ENCODE results near the gene WDR31.
"Not testable (repeated sequence)": the region's sequence is repeated elsewhere in the genome, so short reads cannot be mapped to it uniquely, and the experiment has no call there.

Gene WDR31

DNA sequence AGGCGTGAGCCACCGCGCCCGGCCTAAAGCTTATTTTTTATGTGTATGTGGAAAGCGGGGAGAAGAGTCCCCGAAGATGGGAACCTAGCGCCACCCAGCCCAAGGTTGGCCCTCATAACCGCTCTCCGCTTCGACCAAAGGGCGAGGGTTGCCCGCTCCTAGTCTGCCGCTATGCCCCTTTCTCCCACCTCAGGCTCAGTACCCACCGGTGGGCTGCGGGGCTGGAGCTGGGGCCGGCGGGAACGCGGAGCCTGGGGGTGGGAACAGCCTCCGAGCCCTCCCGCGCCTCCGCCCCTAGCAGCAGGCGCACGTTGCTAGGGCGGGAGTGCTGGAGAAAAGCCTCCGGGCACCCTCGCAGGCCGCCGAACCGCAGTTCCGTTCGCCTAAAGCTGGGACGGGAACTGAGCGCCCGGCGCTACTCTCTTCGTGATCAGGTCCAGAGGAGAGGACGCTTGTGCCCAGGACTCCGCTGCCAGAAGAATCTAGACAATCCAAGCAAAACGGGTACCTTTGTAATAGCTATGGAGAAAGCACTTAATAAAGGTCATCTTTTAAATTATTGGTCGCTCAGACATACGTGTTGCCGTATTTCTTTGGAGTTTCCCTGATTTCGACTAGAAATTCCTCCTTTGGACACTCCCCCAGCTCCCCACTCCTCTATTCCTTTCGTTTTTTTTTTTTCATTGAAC, at the start of gene WDR31:
Gene WDR31 (minus strand): TSS at position 265 of the 689 bp plus-strand sequence. CDS start 8,253 bp downstream, outside the sequence.
- DNase-seq (ENCODE audit: low spot score) = peak; percentile 94

DNA sequence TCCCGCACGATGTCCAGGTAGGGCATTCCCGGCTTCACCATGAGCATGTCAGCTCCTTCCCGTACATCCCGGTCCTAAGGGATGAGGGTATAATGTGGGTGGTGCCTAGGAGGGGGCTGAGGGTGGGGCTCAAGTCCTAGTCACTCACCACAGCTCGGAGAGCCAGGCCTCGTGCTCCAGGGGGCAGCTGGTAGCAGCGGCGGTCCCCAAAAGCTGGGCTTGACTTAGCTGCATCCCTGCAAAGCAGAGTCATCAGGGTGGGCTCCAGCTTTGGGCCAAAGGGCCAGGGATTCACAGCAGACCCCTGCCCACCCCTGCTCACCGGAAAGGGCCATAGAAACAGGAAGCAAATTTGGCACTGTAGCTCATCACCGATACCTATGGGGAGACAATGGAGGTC, 49.4 kb upstream of the WDR31 start:
- DNase-seq (ENCODE audit: low spot score) = no peak

DNA sequence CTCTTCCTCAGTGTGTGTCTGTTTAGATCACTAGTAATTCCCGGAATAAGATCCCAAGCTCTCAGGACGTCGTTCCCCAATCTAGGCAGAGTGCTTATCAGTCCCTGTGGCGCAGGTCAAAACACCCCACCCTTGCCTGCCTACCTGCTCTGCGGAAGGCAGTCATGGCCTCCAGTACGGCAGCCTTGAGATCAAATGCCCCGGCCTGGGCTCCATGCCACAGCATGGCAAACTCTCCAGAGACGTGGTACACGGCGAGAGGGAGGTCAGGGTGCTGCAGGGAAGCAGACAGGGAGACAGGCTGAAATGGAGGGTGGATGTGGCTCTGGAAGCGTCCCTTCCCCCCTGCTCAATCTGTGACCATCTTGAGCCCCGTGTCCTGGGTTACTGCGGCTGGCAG, 48.8 kb upstream of the WDR31 start:
- no peak for DNase-seq (ENCODE audit: low spot score)

DNA sequence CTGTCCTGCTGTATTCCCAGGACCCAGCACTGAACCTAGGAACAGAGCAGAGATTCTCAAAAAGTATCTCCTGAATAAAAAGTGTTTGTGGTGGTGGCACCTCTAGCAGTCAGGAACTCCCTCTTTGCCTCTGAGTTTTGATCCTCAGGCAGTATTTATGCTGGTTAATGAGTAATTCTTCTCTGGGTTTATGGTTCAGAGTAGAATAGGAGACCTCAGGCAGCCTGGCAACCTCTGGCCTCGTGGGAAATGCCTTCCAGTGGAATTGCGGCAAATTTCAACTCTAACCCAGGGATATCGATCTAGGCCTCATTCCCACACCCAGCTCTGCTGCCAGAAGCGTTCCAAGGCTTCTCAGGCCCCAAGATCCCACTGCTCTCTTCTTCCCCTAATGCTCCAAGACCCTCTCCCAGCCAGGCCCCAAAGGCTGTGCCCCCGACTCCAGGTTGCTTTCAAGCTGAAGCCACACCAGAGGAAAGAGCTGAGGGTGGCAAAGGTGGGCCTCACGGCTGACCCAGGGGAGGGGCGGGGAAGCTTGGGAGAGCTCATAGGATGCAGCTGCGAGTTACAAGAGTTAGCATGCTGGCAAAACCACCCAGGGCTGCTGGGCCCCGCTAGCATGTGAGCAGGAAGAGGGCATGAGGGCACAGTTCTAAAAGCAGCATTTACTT, 47.6 kb upstream of the WDR31 start:
- no peak for DNase-seq (ENCODE audit: low spot score)

DNA sequence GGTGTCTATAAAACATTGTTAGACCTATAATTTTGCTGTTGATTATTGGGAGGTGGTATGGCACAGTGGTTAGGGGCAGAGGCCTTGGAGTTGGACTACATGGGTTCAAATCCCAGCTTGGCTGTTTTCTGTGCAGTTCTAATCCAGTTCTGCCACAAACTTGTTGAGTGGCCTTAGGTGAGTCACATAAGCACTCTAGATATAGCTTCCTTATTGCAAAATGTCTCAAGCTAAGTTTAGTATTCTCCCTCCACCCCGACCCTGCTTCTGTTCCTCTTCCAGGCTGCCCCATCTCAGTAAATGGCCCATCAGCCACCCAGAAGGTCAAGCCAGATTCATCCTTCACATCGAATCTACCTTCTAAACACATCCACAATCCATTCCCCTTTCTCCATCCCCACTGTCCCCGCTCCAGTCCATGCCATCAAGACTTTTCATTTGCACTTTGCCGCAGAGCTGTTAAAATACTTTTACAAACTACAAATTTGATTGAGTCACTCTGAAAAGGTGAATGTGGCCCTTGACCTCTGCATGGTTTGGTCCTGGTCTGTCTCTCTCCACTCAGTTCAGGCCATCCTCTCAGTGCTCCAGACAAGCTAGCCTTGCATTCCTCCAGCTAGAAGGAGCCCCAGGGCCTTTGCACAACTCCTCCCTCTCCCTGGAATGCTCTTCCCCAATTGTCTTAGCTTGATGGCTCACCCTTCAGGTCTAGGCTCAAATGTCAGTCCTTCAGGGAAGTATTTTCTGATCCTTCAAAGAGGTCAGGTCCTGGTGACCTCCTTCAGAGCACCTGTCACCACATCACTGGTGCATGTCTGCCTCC, 46.7 kb upstream of the WDR31 start:
- DNase-seq (ENCODE audit: low spot score) = no peak

DNA sequence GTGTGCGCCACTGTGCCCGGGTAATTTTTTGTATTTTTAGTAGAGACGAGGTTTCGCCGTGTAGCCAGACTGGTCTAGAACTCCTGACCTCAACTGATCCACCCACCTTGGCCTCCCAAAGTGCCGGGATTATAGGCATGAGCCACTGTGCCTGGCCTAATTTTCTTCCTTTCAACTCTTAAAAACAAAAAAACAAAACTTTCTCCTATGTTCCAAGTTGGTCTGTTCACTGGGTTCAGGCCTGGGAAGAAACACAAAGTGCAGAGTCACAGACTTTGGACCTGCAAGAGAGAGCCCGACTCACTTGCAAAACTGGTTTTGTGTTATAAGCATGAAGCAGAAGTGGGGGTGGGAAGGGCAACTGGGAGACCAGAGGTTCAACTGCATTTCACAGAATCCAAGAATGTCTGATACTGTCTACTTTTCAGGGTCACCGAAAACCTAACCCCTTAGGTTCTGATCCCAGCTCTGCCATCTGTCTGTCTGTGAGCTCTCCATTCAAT, 41.9 kb upstream of the WDR31 start:
- no peak for DNase-seq (ENCODE audit: low spot score)

DNA sequence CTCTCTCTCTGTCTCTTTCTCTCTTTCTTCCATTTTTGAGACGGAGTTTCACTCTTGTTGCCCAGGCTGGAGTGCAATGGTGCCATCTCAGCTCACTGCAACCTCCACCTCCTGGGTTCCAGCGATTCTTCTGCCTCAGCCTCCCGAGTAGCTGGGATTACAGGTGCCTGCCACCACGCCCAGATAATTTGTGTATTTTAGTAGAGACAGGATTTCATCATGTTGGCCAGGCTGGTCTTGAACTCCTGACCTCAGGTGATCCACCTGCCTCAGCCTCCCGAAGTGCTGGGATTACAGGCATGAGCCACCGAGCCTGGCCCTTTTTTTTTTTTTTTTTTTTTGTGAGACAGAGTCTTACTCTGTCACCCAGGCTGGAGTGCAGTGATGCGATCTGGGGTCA, 41.4 kb upstream of the WDR31 start:
- not testable (repeated sequence) for DNase-seq (ENCODE audit: low spot score)

DNA sequence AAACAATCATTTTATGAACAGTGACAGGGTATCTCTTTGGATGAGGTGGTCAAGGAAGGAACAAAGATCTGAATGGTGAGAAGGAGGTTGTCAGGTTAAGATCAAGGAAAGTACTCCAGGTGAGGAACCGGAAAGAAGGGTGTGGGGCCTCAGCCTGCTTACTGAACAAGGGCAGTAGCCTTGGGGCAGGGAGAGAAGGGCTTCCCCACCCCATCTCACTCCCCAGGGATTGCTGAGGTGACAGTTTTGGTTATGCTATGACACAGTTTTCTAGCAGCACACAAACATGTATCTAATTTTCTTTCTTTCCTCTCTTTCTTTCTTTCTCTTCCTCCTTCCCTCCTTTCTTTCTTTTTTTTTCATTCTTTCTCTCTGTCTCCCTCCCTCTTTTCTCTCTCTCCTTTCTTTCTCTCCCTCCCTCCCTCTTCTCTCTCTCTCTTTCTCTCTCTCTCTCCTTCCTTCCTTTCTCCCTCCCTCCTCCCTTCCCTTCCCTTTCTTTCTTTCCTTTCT, 40.8 kb upstream of the WDR31 start:
- no peak for DNase-seq (ENCODE audit: low spot score)

DNA sequence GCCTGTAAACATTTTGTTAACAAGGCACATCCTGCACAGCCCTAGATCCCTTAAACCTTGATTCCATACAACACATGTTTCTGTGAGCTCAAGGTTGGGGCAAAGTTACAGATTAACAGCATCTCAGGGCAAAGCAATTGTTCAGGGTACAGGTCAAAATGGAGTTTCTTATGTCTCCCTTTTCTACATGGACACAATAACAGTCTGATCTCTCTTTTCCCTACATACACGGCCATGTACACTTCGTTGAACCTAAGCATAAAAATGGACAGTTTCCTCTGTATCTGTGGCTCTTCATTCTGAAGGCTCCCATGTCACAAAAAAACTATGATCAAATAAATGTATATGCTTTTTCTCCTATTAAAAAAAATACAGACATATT, 39.7 kb upstream of the WDR31 start:
- DNase-seq (ENCODE audit: low spot score) = not testable (repeated sequence)

DNA sequence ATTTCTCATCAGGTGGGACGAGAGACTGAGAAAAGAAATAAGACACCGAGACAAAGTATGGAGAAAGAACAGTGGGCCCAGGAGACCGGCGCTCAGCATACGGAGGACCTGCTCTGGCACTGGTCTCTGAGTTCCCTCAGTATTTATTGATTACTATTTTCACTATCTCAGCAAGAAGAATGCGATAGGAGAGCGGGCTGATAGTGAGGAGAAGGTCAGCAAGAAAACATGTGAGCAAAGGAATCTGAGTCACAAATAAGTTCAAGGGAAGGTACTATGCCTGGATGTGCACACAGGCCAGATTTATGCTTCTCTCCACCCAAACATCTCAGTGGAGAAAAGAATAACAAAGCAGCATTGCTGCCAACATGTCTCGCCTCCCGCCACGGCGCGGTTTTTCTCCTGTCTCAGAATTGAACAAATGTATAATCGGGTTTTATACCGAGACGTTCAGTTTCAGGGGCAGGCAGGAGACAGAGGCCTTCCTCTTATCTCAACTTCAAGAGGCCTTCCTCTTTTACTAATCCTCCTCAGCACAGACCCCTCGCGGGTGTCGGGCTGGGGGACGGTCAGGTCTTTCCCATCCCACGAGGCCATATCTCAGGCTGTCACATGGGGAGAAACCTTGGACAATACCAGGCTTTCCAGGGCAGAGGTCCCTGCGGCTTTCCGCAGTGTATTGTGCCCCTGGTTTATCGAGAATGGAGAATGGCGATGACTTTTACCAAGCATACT, 39.2 kb upstream of the WDR31 start:
- not testable (repeated sequence) for DNase-seq (ENCODE audit: low spot score)

DNA sequence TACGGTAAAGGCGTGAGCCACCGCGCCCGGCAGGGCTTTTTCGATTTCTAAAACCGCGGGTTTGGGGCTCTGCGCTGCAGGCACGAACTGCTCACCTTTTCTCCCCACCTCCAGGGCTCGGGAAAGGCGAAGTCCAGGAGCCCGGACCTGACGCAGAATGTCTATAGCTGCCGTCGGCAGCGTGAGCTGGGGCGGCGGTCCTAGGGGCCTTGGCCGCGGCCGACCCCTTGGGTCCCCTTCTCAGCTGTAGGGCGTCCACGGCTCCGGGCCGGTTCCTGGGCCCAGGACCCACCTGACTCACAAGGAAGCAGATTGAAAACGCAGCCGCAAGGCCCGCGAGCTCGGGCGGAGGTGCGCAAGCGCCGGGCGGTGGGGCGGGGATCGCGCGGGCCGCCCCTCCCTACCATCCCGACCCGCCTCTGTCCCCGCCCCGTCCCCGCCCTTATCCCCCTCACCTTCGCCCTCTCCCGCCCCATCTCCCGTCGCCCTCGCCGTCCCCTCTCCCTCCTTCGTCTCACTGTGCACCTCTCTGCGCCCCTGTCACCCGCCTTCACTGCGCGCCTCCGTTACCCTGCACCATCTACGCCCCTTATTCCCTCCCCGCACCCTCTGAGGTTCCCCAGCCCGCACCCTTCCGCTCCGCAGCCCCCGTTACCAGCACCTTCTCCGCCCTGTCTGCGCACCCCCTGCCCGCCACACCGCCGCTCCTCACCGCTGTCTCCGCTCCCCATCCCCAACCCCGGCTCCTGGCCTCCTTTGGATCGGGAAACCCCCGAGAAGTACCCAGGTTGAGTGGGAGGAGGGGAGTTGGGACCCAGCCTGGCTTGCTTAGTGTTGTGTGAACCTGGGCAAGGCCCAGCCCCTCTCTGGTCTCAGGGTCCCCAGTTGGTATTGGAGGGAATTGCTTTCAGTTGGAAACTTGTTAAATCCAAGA, 36.8 kb upstream of the WDR31 start, which contains the start of gene HDHD3:
Gene HDHD3 (minus strand): TSS at position 353 of the 934 bp plus-strand sequence. CDS start 2,632 bp downstream, outside the sequence.
- DNase-seq (ENCODE audit: low spot score) = peak; percentile 90

DNA sequence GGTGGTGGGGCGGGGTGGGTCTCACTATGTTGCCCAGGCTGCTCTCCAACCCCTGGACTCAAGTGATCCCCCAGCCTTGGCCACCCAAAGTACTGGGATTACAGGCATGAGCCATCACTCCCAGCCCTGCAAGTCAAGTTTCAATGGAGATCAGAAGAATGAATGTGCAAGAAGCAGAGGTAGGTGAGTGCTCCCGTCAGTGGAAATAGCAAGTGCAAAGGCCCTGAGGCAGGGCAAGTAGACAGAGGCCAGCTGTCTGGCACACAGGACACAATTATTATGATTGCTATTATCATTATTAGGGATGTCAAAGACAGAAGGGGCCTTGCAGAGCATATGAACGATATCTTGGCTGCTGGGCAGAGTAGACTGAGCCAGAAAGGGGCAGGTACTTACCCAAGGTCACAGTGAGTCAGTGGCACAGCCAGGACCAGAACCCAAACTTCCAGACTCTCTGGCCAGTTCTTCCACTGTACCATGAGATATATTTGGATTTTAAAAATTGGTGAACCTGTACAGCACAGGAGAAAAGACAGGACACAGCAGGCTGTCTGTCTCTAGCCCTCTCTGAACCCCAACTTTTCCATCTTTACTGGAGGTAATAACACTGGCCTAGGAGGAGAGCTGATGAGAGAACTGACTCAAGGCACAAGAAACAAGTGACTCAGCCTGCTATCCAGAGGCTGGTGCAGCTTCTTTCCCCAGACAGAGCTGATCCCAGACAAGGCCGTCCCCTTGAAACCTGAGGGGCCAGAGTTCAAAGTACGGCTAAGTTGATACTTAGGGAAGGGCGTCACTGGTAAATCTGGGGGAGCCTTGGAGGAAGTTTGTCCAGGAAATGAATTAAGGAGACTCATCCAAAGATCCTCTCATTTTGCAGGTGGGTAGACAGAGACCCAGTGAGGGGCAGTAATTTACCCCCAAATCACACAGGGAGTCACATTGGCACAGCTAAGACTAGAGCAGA, 35.3 kb upstream of the WDR31 start:
- DNase-seq (ENCODE audit: low spot score) = no peak

DNA sequence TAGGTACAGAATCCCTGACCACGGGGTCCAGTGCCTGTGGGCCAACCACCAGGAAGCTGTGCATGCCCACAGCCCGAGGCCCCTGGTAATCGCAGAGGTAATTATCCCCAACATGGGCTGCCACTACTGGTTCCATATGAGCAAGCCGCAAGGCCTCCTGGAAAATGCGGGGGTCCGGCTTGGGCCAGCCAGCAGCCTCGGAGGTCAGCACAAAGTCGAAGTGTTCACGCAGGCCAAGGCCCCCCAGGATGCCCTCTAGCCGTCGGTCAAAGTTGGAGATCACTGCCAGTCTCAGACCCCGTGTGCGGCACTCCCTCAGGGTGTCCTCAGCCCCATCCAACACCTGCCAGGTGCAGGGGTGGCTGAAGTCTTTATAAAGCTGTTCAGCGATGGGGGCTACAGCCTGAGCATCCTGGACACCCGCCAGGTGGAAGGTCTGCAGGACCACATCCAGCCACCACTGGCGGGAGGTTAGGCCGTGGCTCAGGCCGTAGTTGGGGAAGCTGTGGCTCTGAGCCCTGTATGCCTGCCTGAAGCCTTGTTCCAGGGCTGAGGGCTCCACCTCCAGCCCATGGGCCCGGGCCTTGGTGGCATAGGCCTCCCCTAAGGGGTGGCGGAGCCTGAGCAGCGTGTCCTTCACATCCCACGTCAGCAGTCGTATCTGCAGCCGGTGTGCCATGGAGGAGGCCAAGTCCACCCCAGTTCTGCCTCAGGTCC, 33.8 kb upstream of the WDR31 start:
- DNase-seq (ENCODE audit: low spot score) = no peak

DNA sequence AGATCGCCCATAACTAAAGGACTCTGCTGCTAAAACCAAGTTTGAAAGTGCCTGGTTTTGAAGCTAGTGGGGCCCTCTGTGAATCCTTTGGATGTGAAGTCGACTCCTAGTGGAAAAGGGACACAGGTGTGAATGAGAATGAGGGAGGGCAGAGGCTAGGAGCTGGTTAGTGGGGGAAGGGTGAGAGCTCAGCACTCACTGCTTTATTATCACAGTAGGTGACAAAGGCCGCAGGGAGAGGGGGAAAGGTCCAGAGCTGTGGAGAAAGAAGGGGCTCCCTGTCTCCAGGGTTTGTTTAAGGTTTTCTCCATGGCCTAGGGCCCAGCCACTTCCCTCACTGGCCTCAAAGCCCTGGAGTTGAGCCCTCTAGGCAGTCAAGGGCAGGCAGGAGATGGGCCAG, 33.2 kb upstream of the WDR31 start:
- DNase-seq (ENCODE audit: low spot score) = no peak

DNA sequence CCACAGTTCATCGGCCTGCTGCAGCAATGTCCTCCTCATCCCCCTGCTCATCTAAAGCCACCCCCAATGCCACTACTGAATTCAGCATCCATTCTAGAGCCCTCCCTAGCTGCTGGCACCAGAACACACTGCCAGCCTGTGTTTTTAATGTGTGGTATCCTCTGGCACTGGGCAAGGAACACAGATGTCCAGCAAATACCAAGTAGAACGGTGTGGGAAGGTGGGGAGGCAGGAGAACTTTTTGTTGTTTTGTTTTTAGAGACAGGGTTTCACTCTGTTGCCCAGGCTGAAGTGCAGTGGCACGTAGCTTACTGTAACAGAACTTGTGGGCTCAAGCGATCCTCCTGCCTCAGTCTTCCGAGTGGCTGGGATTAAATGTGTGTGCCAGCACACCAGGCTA, 32.0 kb upstream of the WDR31 start:
- DNase-seq (ENCODE audit: low spot score) = no peak

DNA sequence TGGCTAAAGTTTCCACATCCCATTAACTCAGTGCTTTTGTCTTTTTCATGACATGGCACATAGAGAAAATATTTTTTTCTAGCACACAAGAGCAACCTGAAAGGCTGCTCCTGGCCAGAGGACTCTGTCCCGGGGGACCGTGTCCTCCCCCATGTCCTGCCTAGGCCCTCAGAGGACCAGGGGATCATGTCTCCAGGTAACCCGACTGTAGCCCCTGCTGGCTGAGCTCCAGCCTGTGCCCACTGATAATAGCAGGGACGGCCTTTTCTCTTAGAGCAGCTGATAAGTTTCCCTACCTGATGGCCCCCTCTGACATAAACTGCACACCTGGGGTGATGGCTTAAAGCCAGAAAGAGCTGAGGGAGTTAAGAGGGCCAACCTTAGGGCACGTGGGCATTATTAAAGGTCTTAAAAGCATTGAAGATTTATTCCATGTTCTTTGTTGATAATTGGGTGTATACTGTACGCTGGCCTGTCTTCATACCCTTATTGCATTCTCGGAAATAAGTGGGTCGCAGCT, 30.8 kb upstream of the WDR31 start:
- DNase-seq (ENCODE audit: low spot score) = no peak

DNA sequence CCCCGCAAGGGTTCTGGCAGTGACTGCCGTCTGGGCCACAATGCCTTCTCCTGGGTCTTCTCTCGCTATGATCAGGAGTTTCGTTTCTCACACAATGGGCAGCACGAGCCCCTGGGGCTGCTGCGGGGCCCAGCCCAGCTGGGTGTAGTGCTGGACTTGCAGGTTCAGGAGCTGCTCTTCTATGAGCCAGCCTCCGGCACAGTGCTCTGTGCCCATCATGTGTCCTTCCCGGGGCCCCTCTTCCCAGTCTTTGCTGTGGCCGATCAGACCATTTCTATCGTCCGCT, 29.7 kb upstream of the WDR31 start:
- DNase-seq (ENCODE audit: low spot score) = no peak

DNA sequence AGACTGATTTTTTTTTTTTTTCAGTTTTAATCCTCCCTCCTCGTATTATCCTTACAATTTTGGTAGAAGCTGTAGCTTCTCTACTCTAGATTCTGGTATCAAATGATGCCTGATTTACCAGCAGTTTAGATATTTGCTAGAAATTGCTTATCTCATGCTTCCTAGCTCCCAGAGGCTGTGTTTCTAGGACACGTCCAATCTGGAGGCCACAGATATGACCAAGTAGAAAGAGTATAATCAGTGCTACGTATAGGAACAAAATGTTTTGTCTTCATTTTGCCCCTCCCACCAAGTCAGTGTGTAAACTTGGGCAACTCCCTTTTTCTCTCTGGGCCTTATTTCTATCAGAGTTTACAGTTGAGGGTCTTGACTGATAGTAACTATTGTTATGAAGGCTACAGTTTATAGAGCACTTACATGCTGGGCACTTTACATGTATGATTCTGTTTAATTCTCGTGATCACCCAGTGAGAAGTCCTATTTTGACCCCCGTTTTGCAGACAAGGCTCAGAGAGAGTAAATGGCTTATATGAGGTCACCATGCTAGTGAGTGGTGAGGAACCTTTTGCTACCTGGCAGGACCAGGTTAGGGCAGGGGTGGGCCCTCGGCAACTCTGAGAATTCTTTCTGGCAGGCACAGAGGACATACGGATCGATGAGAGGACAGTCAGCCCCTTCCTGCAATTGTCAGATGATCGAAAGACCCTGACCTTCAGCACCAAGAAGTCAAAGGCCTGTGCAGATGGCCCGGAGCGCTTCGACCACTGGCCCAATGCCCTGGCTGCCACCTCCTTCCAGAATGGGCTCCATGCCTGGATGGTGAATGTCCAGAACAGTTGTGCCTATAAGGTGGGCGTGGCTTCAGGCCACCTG, 29.1 kb upstream of the WDR31 start:
- no peak for DNase-seq (ENCODE audit: low spot score)

All from hepatic stellate cell (primary cell).